A673 (cell line): ENCODE measurements around the gene SLC15A5.

Source experiments
- EZH2 ChIP-seq: fragments of 200-600 bp; sonication (generic); IDR thresholded peaks from 2 replicates; pipeline ENCODE4 v1.6.1; 2017; ENCODE audit warnings: borderline replicate concordance, low read depth, mild to moderate bottlenecking, mixed read lengths, antibody characterized with exemption, low read length; ENCODE audit not compliant: poor library complexity, severe bottlenecking
- TF ChIP-seq, protein P1 (sequence below): fragments of 300-800, 200-600 bp; sonication (generic); conservative IDR thresholded peaks from 2 replicates; pipeline ENCODE4 v1.5.1; 2017; ENCODE audit warnings: low read depth, mild to moderate bottlenecking, antibody characterized with exemption, low read length, moderate library complexity, mixed read lengths

DNA sequence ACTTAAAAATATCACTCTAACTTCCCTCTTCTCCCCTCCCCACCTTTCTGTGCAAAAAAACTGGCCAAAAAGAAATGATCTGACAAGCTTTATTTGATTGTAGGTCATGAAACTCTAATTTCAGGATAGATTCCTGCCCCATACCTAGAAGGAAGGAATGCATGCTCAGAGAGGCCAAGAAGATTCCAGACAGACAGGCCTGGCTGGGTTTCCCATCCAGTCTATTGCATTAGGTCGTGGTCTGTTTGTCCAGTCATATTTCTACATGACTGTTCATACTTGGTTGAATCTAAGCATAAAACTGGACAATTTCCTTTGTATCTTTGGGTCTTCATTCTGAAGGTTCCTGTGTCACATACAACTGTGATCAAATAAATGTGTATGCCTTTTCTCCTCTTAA, 20.0 kb upstream of the SLC15A5 start:
- TF ChIP-seq, protein P1, sequence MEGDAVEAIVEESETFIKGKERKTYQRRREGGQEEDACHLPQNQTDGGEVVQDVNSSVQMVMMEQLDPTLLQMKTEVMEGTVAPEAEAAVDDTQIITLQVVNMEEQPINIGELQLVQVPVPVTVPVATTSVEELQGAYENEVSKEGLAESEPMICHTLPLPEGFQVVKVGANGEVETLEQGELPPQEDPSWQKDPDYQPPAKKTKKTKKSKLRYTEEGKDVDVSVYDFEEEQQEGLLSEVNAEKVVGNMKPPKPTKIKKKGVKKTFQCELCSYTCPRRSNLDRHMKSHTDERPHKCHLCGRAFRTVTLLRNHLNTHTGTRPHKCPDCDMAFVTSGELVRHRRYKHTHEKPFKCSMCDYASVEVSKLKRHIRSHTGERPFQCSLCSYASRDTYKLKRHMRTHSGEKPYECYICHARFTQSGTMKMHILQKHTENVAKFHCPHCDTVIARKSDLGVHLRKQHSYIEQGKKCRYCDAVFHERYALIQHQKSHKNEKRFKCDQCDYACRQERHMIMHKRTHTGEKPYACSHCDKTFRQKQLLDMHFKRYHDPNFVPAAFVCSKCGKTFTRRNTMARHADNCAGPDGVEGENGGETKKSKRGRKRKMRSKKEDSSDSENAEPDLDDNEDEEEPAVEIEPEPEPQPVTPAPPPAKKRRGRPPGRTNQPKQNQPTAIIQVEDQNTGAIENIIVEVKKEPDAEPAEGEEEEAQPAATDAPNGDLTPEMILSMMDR, result no peak
- TF ChIP-seq EZH2, result no peak
